Motor neuron (in vitro differentiated cells): ENCODE data around the gene ZNF646. TPM values are rescaled to one million over a fixed set of nuclear protein-coding genes. Genes with fewer than 3 reads are reported as not detected.
A peak's percentile ranks its signal among the peaks of the same experiment; 100 is the strongest.
"Not testable (repeated sequence)": the region's sequence is repeated elsewhere in the genome, so short reads cannot be mapped to it uniquely, and the experiment has no call there.

ENCODE experiments used
- ATAC-seq, 8 experiments: fragments of 200-7000 bp; cut with Tn5 transposase; replicated peaks in 6 of 8; 2 replicates each; pipeline ENCODE4 v1.8.0; 2021; ENCODE audit warnings: mild to moderate bottlenecking in 8 of 8, moderate library complexity in 8 of 8
- H3K27ac ChIP-seq, 2 donors: fragments of 250-450 bp; sonication (Bioruptor Pico); 2 replicates each; pipeline ENCODE4 v1.9.0; 2021; ENCODE audit warnings: antibody characterized with exemption in 2 of 2, mild to moderate bottlenecking in 2 of 2, moderate library complexity in 1 of 2
- H3K4me1 ChIP-seq, 2 donors: fragments of 250-450 bp; sonication (Bioruptor Pico); replicated peaks in 1 of 2; 2 replicates each; pipeline ENCODE4 v1.6.1; 2021; ENCODE audit warnings: antibody characterized with exemption in 2 of 2, mild to moderate bottlenecking in 2 of 2, moderate library complexity in 1 of 2
- H3K4me3 ChIP-seq, 5 donors: fragments of 250-450 bp; sonication (Bioruptor Pico); 2 replicates each; pipeline ENCODE4 v1.9.0; 2021; ENCODE audit warnings: antibody characterized with exemption in 5 of 5, mild to moderate bottlenecking in 5 of 5, moderate library complexity in 4 of 5
- WGBS, 10 experiments: fragments of 450-650 bp; shearing (Covaris generic); methylation state at CpG; one replicate each; pipeline ENCODE4 v1.0.0; 2022; 5-methylcytosine and 5-hydroxymethylcytosine counted together
- in situ Hi-C, 9 experiments: fragments of 400-800 bp; cut with MboI; loops; one replicate each; pipeline ENCODE4 v1.15.0; 2021; ENCODE audit warnings: low sequenced_read_pairs in 9 of 9, low pct_unique_long_range_greater_than_20kb in 2 of 9; ENCODE audit not compliant: unreplicated experiment in 9 of 9
- total RNA-seq, 8 experiments: library from RNA; unstranded; fragments of 300-600 nt; gene quantifications; 2 replicates each; pipeline versions ENCODE4 v1.2.3 to v1.2.4, GENCODE V29; 2022

The ZNF646 gene
- total RNA-seq, 8 experiments from 2014 or later = 9.8 to 23.0 (median 12.6) TPM

DNA sequence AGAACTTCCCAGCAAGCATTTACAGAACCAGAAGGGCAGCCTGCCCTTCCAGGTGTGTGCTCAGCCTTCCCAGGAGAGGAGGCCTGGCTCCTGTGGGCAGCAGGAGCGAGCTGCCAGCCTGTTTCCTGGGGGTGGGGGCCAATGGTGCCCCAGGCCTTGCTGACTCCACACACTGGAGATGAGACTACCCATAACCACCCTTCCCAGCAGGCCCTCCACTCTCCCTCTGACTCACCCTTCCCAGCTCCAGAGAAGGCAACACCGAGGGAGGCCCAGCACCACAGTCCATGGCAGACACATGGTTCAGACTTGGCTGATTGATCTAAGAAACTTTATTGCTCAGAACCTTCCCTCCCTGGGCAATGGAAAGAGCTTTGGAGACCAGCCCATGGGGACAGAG lies 16.3 kb downstream of the ZNF646 start:
- Histone ChIP-seq H3K27ac (no peak overlapping the region), H3K4me3 (no peak overlapping the region), H3K4me1 (peaks cover 5% of the 10 kb centered on the region in 2 donors)
- peak in 1 of 8 experiments; percentile 3 for ATAC-seq
- 17 to 100% (median 80%) methylated on average over 1 of the region's 2 CpGs; no CpG with 5 or more reads in 6 of the 10 experiments for WGBS, 10 experiments
- in situ Hi-C loops = no loop called here

DNA sequence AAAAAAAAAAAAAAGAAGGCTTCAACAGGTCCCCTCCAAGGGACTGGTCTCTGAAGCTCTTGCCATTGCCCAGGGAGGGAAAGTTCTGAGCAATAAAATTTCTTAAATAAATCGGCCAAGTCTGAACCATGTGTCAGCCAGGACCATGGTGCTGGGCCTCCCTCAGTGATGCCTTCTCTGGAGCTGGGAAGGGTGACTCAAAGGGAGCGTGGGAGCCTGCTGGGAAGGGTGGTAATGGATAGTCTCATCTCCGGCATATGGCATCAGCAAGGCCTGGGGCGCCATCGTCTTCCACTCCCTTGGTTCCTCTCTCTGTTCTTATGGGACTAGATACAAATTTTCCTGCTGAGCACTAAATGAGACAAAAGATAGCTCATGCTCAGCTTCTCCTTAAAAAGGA lies 18.1 kb downstream of the ZNF646 start:
- Histone ChIP-seq H3K4me3 (peak overlapping the region in 1 of 5 donors; percentile 70), H3K27ac (no peak overlapping the region), H3K4me1 (peaks cover 5% of the 10 kb centered on the region in 2 donors)
- in situ Hi-C loops = no loop called here
- WGBS, 10 experiments = 11 to 85% (median 72%) methylated on average over 1 to 4 of the region's 5 CpGs; no CpG with 5 or more reads in 6 of the 10 experiments
- peak in 1 of 8 experiments; percentile 17 for ATAC-seq

DNA sequence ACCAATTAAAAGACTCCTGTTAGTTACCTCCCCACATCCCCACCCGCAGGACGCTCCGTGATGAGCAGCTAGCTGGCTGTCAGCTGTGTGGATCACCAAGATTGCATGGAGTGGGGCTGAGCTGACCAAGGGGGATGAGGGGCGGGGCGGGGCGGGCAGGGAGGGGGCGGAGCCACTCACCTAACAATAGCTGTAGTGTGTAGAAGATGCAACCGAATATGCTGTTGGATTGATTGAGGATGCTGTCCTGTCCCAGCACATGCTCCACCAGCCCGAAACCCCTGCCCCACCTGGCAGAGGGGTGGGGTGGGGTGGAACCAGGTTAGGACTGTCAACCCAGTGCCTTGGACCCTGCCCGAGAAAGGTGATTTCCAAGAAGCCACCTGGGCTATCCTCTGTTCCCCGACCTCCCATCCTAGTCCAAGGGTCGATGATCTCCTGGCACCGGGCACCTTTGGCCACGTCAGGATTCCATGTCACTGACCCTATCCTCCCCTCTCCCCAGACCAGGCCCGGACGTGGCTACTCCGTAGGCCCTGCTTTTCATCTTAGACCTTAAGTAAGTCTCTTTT lies 19.0 kb downstream of the ZNF646 start:
- Histone ChIP-seq H3K27ac (peak overlapping the region; percentile 27 to 81), H3K4me1 (peaks cover 5% of the 10 kb centered on the region in 2 donors), H3K4me3 (peak overlapping the region; percentile 60 to 70 (median 65))
- whole genome bisulfite sequencing, 10 experiments = 0 to 40% (median 10%) methylated on average over 1 to 9 of the region's 17 CpGs; no CpG with 5 or more reads in 3 of the 10 experiments
- in situ Hi-C loops = no loop called here
- ATAC-seq = peak in 6 of 8 experiments; percentile 3 to 60 (median 54)

DNA sequence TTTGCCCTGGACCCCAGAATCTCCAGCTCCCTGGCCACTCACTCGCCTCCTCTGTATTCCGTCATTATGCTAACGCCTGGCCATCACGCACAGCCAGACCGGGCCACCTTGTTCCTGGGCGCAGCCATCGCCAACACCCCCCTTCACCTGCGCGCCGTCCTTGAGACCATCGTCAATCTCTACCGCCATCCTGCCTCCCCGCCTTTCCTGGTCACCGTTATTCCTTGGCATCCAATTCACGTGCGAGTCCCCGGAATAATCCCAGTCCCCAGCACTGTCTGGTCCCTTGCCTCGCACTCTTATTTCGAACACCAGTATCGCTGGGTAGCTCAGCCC lies 19.8 kb downstream of the ZNF646 start:
- 0% methylated on average over 1 to 14 of the region's 20 CpGs; no CpG with 5 or more reads in 3 of the 10 experiments for WGBS, 10 experiments
- peak overlapping the region; percentile 60 to 70 (median 65) for H3K4me3 ChIP-seq
- peaks cover 5% of the 10 kb centered on the region in 2 donors for H3K4me1 ChIP-seq
- in situ Hi-C loops = no loop called here
- peak overlapping the region; percentile 77 to 81 for H3K27ac ChIP-seq
- ATAC-seq = peak; percentile 5 to 30 (median 16)

DNA sequence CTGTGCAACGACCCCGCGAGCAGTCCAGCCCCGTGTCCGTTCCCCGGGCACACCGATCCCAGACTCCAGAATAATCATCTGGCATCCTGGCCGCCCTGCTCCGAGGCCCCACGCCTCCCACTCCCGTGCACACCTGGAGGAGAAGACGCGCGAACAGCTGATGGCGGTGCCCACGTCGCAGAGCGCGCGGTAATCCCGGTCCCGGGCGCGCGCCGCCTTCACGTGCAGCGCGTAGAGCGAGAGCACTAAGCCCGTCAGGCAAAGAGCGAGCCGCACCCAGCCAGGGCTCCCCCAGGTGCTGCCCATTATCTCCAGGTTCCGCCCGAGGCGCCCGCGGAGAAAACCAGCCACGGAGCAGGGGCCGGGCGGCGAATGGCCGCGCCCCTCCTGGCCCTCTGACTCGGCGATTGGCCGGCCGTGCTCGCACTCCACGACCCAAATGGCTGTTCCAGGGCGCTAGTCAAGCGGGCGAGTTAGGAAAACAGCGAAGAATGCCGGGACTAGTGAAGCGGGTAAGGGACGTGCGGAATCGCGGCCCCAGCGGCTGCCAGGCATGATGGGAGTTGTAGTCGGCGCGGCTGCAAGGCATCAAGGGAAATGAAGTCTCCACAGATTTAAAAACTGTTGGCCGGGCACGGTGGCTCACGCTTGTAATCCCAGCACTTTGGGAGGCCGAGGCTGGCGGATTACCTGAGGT lies 20.4 kb downstream of the ZNF646 start, which contains the start of gene VKORC1:
Gene VKORC1, minus strand, starts transcription at position 374 of the 697 bp plus-strand sequence. Its CDS starts 68 bp downstream, at position 306.
- in situ Hi-C loops = no loop called here
- Histone ChIP-seq H3K4me1 (peaks cover 5% of the 10 kb centered on the region in 2 donors), H3K4me3 (peak within 1 kb of the TSS; percentile 60 to 70 (median 65)), H3K27ac (peak within 1 kb of the TSS; percentile 77 to 81)
- ATAC-seq = peak; percentile 88 to 97 (median 92)
- 0% methylated on average over 3 to 29 of the region's 69 CpGs; no CpG with 5 or more reads in 5 of the 10 experiments for WGBS, 10 experiments

DNA sequence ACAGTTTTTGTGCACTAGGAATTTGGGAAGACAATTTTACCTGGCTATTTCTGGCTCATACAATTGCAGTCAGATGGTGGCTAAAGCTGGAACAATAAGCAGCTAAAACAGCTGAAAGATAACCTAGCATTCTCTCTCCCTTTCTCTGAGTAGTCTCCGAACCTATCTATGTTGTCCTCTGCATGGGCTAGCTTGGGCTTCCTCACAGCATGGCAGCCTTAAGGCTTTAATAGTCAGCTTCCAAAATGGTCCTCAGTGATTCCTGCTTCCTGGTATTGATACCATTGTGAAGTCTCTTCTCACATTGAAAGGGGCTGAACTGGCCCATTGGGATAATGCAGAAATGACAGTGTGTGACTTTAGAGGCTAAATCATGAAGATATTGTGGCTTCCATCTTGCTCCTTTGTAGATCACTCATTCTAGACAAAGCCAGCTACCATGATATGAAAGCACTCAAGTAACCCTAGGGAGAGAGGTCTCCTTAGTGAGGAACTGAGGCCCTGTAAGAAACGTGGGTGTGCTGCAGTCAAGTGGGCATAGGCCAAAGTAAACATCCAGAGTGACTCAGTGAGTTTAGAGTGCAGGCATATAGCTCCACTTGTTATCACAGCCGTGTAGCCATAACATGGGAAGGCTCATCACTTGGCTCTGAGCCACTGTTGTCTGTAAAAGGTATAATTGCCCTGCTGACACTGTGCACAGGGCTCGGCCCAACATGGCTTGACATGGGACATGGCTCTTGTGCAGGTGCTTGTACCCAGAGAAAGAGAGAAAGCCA lies 25.8 kb downstream of the ZNF646 start:
- Histone ChIP-seq H3K4me3 (no peak overlapping the region), H3K4me1 (no peaks in the 10 kb centered on the region), H3K27ac (no peak overlapping the region)
- in situ Hi-C loops = no loop called here
- ATAC-seq = no peak
- WGBS, 10 experiments = 0 to 83% (median 45%) methylated on average over 1 to 4 of the region's 4 CpGs

DNA sequence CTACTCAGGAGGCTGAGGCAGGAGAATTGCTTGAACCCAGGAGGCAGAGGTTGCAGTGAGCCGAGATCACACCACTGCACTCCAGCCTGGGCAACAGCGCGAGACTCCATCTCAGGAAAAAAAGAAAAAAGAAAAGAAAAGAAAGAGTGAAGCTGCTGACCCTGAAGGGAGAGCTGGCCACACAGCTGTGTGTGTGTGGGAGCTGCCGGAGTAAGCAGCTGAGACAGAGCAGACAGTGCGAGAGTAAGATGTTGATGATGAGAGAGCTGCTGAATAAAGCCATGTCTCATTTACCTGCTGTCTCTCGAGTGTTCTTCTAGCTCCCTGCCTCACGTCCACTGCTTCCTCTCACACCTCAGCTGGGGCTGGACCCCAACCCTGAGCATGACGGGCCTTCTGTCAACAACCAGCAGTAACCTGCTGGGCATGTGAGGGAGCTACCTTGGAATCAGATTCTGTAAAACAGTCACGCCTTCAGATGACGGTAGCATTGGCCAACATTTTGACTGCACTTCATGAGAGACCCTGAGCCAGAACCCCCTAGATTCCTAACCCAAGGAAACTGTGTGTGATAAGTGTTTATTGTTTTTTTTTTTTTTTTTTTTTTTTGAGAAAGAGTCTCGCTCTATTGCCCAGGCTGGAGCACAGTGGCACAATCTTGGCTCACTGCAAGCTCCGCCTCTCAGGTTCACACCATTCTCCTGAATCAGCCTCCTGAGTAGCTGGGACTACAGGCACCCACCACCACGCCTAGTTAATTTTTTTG lies 26.8 kb downstream of the ZNF646 start:
- ATAC-seq, in situ Hi-C loops, H3K4me1 ChIP-seq, H3K27ac ChIP-seq, H3K4me3 ChIP-seq: not testable (repeated sequence)
- WGBS, 10 experiments = 40 to 100% (median 60%) methylated on average over 1 to 7 of the region's 13 CpGs; no CpG with 5 or more reads in 4 of the 10 experiments

DNA sequence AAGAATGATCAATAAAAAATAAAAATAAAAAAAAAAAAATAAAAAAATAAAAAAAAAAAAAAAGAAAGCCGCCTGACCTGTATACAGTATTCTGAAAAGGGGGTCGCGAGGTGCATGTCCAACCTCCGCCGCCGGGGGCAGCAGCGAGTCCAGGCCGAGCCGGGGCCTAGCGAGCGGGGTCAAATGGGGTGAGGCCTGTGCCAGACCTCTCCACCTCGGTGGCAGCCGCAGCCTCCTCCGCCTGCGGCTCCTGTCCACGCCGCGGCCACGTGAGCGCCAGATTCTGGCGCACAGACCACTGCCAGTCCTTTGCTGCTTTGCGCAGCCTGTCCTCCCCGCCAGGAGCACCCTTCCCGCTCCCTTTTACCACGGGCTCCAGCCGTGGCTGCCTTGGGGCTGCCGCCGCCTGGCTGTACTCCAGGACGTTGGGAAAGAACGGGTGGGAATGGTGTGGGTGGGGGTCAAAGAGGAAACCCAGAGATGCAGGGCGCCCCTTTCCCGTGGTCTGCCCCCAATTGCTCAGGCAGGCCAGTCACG lies 31.5 kb downstream of the ZNF646 start:
- H3K4me1 ChIP-seq = peaks cover 6 to 10% of the 10 kb centered on the region in 2 donors
- H3K4me3 ChIP-seq = no peak overlapping the region
- in situ Hi-C loops = no loop called here
- ATAC-seq = peak in 3 of 8 experiments; percentile 44 to 69 (median 57)
- no peak overlapping the region for H3K27ac ChIP-seq
- 0 to 80% (median 11%) methylated on average over 1 to 24 of the region's 33 CpGs; no CpG with 5 or more reads in 5 of the 10 experiments for WGBS, 10 experiments

DNA sequence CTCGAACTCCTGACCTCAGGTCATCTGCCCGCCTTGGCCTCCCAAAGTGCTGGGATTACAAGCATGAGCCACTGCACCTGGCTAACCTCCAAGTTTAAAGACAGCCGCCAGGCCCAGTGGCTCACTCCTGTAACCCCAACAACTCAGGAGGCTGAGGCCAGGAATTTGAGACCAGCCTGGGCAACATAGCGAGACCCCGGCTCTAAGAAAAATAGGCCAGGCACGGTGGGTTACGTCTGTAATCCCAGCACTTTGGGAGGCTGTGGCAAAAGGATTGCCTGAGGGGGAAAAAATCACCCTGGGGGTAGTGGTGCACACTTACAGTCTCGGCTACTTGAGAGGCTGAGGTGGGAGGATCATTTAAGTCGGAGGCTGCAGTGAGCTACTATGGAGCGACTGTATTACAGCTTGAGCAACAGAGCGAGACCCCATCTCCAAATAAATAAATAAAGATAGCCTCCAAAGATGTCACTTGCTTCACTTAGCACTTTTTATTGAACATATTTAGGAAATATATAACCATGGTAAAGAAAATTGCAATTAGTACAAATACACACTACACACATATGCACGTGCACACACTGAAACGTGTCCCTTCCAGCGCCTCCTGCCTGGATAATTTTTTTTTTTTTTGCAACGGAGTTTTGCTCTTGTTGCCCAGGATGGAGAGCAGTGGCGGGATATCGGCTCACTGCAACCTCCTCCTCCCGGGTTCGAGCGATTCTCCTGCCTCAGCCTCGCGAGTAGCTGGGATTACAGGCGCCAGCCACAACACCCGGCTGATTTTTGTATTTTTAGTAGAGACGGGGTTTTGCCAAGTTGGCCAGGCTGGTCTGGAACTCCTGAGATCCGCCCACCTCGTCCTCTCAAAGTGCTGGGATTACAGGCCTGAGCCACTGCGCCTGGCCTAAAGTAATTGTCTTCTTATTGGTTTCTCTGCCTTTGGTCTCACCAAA lies 32.6 kb downstream of the ZNF646 start:
- ATAC-seq = no peak
- no peak overlapping the region for H3K27ac ChIP-seq
- in situ Hi-C loops = no loop called here
- no peak overlapping the region for H3K4me3 ChIP-seq
- WGBS, 10 experiments = 67 to 100% (median 90%) methylated on average over 1 to 15 of the region's 28 CpGs
- peaks cover 6 to 10% of the 10 kb centered on the region in 2 donors for H3K4me1 ChIP-seq

DNA sequence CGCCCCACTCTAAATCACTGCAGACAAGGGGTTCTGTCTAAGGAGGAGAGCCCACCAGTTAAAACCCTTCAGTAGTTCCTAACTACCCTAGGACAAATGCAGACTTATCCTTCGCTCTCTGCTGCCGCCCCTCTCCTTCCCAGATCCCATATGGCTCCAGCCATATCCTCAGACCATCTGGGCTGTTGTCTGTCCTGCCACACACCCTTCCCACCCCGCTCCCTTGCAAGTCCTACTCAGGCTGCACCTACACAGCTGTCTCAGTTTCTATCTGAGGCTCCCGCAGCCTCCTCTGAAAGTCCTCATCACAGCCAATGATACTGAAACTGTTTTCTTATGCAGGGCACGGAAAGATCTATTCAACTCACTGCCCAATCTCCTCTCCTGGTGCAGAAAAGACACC lies 33.2 kb downstream of the ZNF646 start:
- Histone ChIP-seq H3K27ac (no peak overlapping the region), H3K4me3 (peak overlapping the region in 1 of 5 donors; percentile 98), H3K4me1 (peaks cover 6 to 10% of the 10 kb centered on the region in 2 donors)
- WGBS, 10 experiments = 55 to 100% (median 80%) methylated on average over 1 to 5 of the region's 6 CpGs; no CpG with 5 or more reads in 3 of the 10 experiments
- in situ Hi-C loops = no loop called here
- peak in 1 of 8 experiments; percentile 29 for ATAC-seq

DNA sequence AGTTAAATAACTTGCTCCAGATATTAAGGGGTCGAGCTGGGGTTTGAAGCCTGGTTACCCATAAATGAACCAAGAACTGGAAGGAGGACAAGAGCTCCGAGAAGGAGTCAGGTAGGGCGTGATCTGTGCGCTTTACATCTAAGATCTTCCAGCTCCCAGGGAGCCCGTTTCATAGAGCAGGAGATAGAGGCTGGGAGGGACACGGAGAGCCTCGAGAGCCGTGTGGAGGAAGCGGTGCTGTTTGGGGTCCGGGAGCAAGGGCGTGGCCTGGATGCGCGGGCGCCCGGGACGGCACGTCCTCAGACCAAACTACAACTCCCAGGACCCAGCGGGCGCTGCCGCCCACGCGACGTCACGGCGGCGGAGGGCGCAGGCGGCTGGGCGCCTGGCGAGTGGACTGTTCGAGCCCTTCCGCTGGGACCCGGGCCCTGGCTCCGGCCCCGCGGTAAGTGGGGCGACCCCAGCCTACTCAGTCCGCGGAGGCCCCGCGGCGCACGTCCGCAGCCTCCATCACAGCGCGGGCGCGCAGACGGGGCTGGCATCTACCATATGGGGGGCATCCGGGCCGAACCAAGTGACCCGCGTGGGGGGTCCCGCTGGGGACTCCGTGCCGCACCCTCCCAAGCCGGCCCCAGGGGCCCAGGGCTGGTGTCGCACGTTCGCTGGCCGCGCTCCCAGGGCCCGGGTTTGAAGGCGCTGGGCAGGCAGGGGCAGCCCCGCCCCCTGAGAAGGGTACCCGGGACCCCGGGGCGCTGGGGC lies 34.0 kb downstream of the ZNF646 start, which contains the start of gene BCKDK:
Gene BCKDK, plus strand, starts transcription at position 352 of the 759 bp plus-strand sequence. CDS start 838 bp downstream, outside the sequence.
- peaks cover 6 to 10% of the 10 kb centered on the region in 2 donors for H3K4me1 ChIP-seq
- in situ Hi-C loops = no loop called here
- peak within 1 kb of the TSS; percentile 60 to 71 for H3K27ac ChIP-seq
- peak within 1 kb of the TSS; percentile 94 to 99 (median 98) for H3K4me3 ChIP-seq
- ATAC-seq = peak; percentile 88 to 99 (median 96)
- WGBS, 10 experiments = 12 to 50% (median 35%) methylated on average over 1 to 10 of the region's 68 CpGs; no CpG with 5 or more reads in 4 of the 10 experiments
